ENCODE results near the gene ASGR1.

DNA sequence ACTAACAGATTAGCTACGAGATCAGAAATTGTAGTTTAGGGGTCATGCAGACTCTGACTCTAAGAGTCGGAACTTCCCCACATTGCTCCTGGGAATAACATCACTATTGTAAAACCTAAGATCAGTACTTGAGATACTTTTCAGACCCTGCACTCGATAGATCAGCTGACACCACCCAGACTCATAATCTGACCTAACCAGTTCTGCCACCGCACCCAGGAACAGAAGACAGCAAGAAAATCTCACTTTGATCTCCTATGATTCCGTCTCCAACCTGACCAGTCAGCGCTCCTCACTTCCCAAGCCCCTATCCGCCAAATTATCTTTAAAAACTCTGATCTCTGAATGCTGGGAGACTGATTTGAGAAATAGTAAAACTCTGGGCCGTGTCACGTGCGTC lies 37.3 kb downstream of the ASGR1 start:
- TF ChIP-seq POLR2A (IDR thresholded peaks at IDR 0.05) (no peak), CTCF (IDR thresholded peaks at IDR 0.05) (no peak), EP300 (IDR thresholded peaks at IDR 0.05) (no peak)
